ENCODE measurements around the gene UBE2H.

Gene UBE2H

DNA sequence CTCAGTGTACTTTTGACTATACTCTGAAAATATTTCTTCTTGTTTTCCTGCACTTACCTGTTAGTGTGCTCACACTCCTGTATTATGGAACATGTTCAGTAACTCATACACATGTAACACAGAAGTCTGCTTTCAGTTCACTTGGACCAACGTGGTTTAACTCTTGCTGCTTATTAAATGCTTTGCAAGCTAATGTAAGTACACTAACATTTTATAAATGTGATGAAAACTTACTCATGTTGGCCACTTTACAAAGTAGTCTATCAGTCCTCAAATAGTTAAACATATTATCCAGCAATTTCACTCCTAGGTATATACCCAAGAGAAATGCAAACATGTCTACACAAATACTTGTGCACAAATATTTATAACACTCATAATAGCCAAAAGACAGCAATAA is 98.4 kb downstream of the UBE2H start:
- no peak overlapping the region for H3K4me3 ChIP-seq (replicated peaks; ENCODE audit: insufficient read depth, low read length)
- peak overlapping the region; percentile 29 for H3K27ac ChIP-seq (replicated peaks)
- no peak for DNase-seq (ENCODE audit: low read depth in 1 of 2, low spot score in 1 of 2)
- H3K27me3 ChIP-seq (ENCODE audit: insufficient read depth, poor library complexity, severe bottlenecking) = no peaks in the 10 kb centered on the region
- TF ChIP-seq POLR2AphosphoS5 (IDR thresholded peaks at IDR 0.05; ENCODE audit: low read depth) (no peak), SPI1 (IDR thresholded peaks at IDR 0.05; ENCODE audit: borderline replicate concordance, low read depth) (no peak)

DNA sequence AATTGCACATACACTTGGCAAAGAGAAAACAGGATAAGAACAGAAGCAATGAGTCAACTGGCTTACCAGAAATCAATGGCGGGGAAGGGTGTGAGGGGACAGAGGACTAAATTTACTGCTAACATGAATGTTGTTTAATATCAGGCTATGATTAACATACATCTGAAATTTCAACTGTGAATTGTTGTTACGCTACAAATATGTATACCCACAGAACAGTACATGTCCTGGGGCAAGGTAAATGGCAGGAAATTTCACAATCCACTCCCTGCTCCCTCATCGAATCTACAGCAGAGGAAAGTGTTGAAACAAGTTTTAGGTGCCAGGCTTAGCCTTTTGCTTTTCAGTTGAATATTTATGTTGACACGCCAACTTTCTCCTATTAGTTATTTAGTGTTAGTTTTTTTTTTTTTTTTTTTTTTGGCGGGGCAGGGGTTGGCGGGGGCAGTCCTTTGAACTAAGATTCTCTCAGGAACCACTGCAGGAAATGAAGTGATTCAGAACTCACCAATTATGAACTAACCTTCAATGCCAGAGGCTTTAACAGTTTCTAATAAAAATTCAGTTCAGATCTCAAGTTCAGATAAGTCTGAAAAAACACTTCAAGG is 99.0 kb downstream of the UBE2H start:
- H3K27me3 ChIP-seq (ENCODE audit: insufficient read depth, poor library complexity, severe bottlenecking) = no peaks in the 10 kb centered on the region
- peak; percentile 70 to 89 for DNase-seq (ENCODE audit: low read depth in 1 of 2, low spot score in 1 of 2)
- peak overlapping the region; percentile 29 for H3K27ac ChIP-seq (replicated peaks)
- H3K4me3 ChIP-seq (replicated peaks; ENCODE audit: insufficient read depth, low read length) = no peak overlapping the region
- no peak for TF ChIP-seq POLR2AphosphoS5 (IDR thresholded peaks at IDR 0.05; ENCODE audit: low read depth)
- TF ChIP-seq SPI1 (IDR thresholded peaks at IDR 0.05; ENCODE audit: borderline replicate concordance, low read depth) = no peak
- TF ChIP-seq, protein P1, sequence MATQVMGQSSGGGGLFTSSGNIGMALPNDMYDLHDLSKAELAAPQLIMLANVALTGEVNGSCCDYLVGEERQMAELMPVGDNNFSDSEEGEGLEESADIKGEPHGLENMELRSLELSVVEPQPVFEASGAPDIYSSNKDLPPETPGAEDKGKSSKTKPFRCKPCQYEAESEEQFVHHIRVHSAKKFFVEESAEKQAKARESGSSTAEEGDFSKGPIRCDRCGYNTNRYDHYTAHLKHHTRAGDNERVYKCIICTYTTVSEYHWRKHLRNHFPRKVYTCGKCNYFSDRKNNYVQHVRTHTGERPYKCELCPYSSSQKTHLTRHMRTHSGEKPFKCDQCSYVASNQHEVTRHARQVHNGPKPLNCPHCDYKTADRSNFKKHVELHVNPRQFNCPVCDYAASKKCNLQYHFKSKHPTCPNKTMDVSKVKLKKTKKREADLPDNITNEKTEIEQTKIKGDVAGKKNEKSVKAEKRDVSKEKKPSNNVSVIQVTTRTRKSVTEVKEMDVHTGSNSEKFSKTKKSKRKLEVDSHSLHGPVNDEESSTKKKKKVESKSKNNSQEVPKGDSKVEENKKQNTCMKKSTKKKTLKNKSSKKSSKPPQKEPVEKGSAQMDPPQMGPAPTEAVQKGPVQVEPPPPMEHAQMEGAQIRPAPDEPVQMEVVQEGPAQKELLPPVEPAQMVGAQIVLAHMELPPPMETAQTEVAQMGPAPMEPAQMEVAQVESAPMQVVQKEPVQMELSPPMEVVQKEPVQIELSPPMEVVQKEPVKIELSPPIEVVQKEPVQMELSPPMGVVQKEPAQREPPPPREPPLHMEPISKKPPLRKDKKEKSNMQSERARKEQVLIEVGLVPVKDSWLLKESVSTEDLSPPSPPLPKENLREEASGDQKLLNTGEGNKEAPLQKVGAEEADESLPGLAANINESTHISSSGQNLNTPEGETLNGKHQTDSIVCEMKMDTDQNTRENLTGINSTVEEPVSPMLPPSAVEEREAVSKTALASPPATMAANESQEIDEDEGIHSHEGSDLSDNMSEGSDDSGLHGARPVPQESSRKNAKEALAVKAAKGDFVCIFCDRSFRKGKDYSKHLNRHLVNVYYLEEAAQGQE (IDR thresholded peaks at IDR 0.05; ENCODE audit: insufficient replicate concordance, low read depth) = no peak
- TF ChIP-seq GABPA (IDR thresholded peaks at IDR 0.05; ENCODE audit: low read depth) = no peak
- TF ChIP-seq, protein P2, sequence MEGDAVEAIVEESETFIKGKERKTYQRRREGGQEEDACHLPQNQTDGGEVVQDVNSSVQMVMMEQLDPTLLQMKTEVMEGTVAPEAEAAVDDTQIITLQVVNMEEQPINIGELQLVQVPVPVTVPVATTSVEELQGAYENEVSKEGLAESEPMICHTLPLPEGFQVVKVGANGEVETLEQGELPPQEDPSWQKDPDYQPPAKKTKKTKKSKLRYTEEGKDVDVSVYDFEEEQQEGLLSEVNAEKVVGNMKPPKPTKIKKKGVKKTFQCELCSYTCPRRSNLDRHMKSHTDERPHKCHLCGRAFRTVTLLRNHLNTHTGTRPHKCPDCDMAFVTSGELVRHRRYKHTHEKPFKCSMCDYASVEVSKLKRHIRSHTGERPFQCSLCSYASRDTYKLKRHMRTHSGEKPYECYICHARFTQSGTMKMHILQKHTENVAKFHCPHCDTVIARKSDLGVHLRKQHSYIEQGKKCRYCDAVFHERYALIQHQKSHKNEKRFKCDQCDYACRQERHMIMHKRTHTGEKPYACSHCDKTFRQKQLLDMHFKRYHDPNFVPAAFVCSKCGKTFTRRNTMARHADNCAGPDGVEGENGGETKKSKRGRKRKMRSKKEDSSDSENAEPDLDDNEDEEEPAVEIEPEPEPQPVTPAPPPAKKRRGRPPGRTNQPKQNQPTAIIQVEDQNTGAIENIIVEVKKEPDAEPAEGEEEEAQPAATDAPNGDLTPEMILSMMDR (IDR thresholded peaks at IDR 0.05; ENCODE audit: insufficient read depth, low read length) = no peak

DNA sequence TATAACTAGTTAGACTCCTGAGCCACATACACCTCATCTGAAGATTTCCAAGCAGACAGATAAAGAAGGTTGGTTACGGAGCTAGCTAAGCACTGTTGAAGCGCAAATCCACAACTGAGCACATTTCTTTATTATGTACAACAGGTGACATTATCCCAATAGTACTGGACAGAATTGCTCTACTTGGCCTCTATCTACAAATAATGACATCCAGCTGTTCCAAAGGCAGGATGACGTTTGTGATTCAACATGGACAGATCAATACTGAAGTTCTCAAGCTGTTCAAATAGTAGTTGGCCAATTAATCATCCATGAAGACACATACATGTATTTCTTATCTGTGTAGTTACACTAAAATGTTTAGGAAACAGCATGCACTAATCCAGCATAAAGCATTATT is 101.0 kb downstream of the UBE2H start:
- no peak for DNase-seq (ENCODE audit: low read depth in 1 of 2, low spot score in 1 of 2)
- Histone ChIP-seq H3K4me3 (replicated peaks; ENCODE audit: insufficient read depth, low read length) (no peak overlapping the region), H3K27me3 (ENCODE audit: insufficient read depth, poor library complexity, severe bottlenecking) (no peaks in the 10 kb centered on the region), H3K27ac (replicated peaks) (no peak overlapping the region)
- TF ChIP-seq, protein P2 (IDR thresholded peaks at IDR 0.05; ENCODE audit: insufficient read depth, low read length) = no peak
- TF ChIP-seq POLR2AphosphoS5 (IDR thresholded peaks at IDR 0.05; ENCODE audit: low read depth) (no peak), GABPA (IDR thresholded peaks at IDR 0.05; ENCODE audit: low read depth) (no peak), SPI1 (IDR thresholded peaks at IDR 0.05; ENCODE audit: borderline replicate concordance, low read depth) (no peak)
- TF ChIP-seq, protein P1 (IDR thresholded peaks at IDR 0.05; ENCODE audit: insufficient replicate concordance, low read depth) = no peak

DNA sequence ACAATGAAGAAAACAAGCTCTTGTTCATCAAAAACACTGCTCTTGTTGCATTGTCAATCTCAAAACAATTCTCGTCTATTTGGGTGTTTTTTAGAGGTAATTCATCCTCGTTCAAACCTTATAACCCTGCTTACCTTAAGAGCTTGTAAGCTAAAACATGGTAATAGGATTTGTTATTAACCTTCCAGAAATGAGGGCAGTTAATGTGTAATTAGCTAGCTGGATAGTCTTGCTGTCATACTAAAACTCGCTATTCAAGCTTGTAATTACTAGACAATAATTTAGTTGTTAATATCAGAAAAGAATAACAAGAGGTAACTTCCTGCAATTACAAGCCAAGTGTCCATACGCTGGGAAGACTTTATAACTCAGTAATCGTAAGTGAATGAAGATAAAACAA is 101.6 kb downstream of the UBE2H start:
- TF ChIP-seq, protein P2 (IDR thresholded peaks at IDR 0.05; ENCODE audit: insufficient read depth, low read length) = no peak
- TF ChIP-seq POLR2AphosphoS5 (IDR thresholded peaks at IDR 0.05; ENCODE audit: low read depth) = no peak
- TF ChIP-seq SPI1 (IDR thresholded peaks at IDR 0.05; ENCODE audit: borderline replicate concordance, low read depth) = no peak
- no peak for TF ChIP-seq GABPA (IDR thresholded peaks at IDR 0.05; ENCODE audit: low read depth)
- TF ChIP-seq, protein P1 (IDR thresholded peaks at IDR 0.05; ENCODE audit: insufficient replicate concordance, low read depth) = no peak
- Histone ChIP-seq H3K27ac (replicated peaks) (no peak overlapping the region), H3K27me3 (ENCODE audit: insufficient read depth, poor library complexity, severe bottlenecking) (no peaks in the 10 kb centered on the region), H3K4me3 (replicated peaks; ENCODE audit: insufficient read depth, low read length) (no peak overlapping the region)
- DNase-seq (ENCODE audit: low read depth in 1 of 2, low spot score in 1 of 2) = no peak
